ENCODE results near the gene LRRC8E. TPM values are rescaled to one million over a fixed set of nuclear protein-coding genes. Genes with fewer than 3 reads are reported as not detected.

LRRC8E gene
- total and polyA plus RNA-seq, 2 of the 8 experiments (the other 6 are each of a cell fraction or from before 2014, with no cell fraction given) = 2.7 to 2.9 TPM

- Histone ChIP-seq H4K20me1 (replicated peaks in 1 of 2; ENCODE audit: control insufficient read depth in 1 of 2, insufficient read depth in 2 of 2, low read length in 2 of 2) (peaks cover 5 to 22% of the 10 kb centered on the region in 2 experiments), H4K5ac (ENCODE audit: insufficient read length, low read depth, low read length) (no peak overlapping the region), H3K79me2 (ENCODE audit: control insufficient read depth in 1 of 2, insufficient read depth in 2 of 2, low read length in 2 of 2) (peaks cover 0 to 10% of the 10 kb centered on the region in 2 experiments; a peak in 1 of 4 replicates), H3K56ac (replicated peaks; ENCODE audit: insufficient read length, low read depth, low read length) (no peak overlapping the region), H4K91ac (replicated peaks; ENCODE audit: insufficient read length, low read length) (no peak overlapping the region), H3K27me3 (replicated peaks in 1 of 4; ENCODE audit: control insufficient read depth in 3 of 4, extremely low read depth in 1 of 4, insufficient read depth in 3 of 4, low read length in 3 of 4) (peaks cover 0 to 11% (median 8%) of the 10 kb centered on the region in 4 experiments; a peak in 5 of 7 replicates), H3K4me1 (replicated peaks in 1 of 4; ENCODE audit: control insufficient read depth in 3 of 4, insufficient read depth in 4 of 4, low read length in 3 of 4) (no peaks in the 10 kb centered on the region), H2AK5ac (ENCODE audit: low read depth, low read length) (no peak overlapping the region), H4K8ac (ENCODE audit: extremely low read depth, insufficient read depth, low read length) (no peak overlapping the region), H3K9me3 (ENCODE audit: insufficient read depth in 2 of 2, low read depth in 1 of 2, low read length in 1 of 2) (no peaks in the 10 kb centered on the region), H3K18ac (ENCODE audit: extremely low read depth, low read length) (no peak overlapping the region), H3K79me1 (ENCODE audit: low read depth, low read length) (0 out of 2 replicates have a peak, but pooled peaks cover 4% of the 10 kb centered on the region), H3K14ac (ENCODE audit: insufficient read length) (no peak overlapping the region), H3K23me2 (ENCODE audit: low read depth, low read length) (no peaks in the 10 kb centered on the region; the same call in 1 of the 2 replicates), H3K4me2 (ENCODE audit: insufficient read depth in 1 of 2, low read depth in 2 of 2, low read length in 2 of 2) (no peak overlapping the region), H2BK15ac (ENCODE audit: low read length) (no peak overlapping the region), H2AFZ (ENCODE audit: low read length) (no peak overlapping the region), H2BK12ac (ENCODE audit: low read depth, low read length) (no peak overlapping the region), H2BK120ac (replicated peaks; ENCODE audit: low read depth, low read length) (no peak overlapping the region), H2BK20ac (ENCODE audit: low read length) (no peak overlapping the region), H3K36me3 (ENCODE audit: control insufficient read depth in 2 of 4, insufficient read depth in 4 of 4, low read length in 3 of 4) (peaks cover 5 to 30% (median 16%) of the 10 kb centered on the region in 4 experiments; a peak in 5 of 8 replicates), H3K27ac (ENCODE audit: low read depth, low read length) (no peak overlapping the region), H2BK5ac (ENCODE audit: low read depth, low read length) (no peak overlapping the region), H3K23ac (ENCODE audit: insufficient read length) (no peak overlapping the region), H3K9ac (replicated peaks in 1 of 4; ENCODE audit: extremely low read depth in 1 of 4, low read depth in 3 of 4, low read length in 3 of 4) (no peak overlapping the region), H3K4me3 (ENCODE audit: extremely low read depth in 1 of 4, insufficient read depth in 2 of 4, low read depth in 3 of 4, low read length in 4 of 4) (no peak overlapping the region), H3K4ac (replicated peaks; ENCODE audit: insufficient read length, low read depth, low read length) (no peak overlapping the region)
- no peak for TF ChIP-seq POLR2AphosphoS5 (IDR thresholded peaks at IDR 0.05; ENCODE audit: low read depth, low read length)
- TF ChIP-seq CTBP2 (IDR thresholded peaks at IDR 0.05; ENCODE audit: borderline replicate concordance, insufficient read depth, insufficient read length, low read length) = no peak
- WGBS, 2 experiments (ENCODE audit: extremely low coverage in 1 of 2, insufficient coverage in 1 of 2, insufficient read length in 1 of 2, insufficient replicate concordance in 2 of 2, low coverage in 1 of 2, low lambda C conversion rate in 2 of 2, missing lambda C conversion rate in 1 of 2) = 92% methylated on average over 33 of the region's 54 CpGs; no CpG with 5 or more reads in 1 of the 2 experiments
- FAIRE-seq (no peak), DNase-seq (ENCODE audit: low read depth in 1 of 2, low spot score in 2 of 2) (no peak)
- ChIA-PET CTCF (ENCODE audit: partially characterized antibody) (interaction anchor here (0.6 to 1.7 kb wide), 4 partner anchors 14 to 58 kb away, joined by 3 to 7 read pairs (median 4); no protein-coding TSS in a partner anchor), POLR2A (ENCODE audit: partially characterized antibody) (interaction anchor here (0.9 to 2.3 kb wide), 4 partner anchors 10 to 16 kb away, joined by 5 to 10 read pairs (median 8); partner anchors contain the start of gene SNAPC2)
Measured at GRCh38 chr19:7910321-7911161, 22.2 kb downstream of the LRRC8E start.

Data from H1 (cell line).